Testis (tissue), 3 donors: Measurements from ENCODE around the gene KIF21B. TPM values are rescaled to one million over a fixed set of nuclear protein-coding genes. Genes with fewer than 3 reads are reported as not detected.

ENCODE experiments used
- DNase-seq: peaks from one replicate; pipeline ENCODE4 v3.0.0-alpha.2; 2019
- H3K27ac ChIP-seq, 2 donors: fragments of 200-600 bp; sonication (generic); one replicate each; pipeline ENCODE4 v1.5.1; 2019
- H3K27me3 ChIP-seq: fragments of 200-600 bp; sonication (generic); one replicate; pipeline ENCODE4 v1.5.1; 2019
- H3K36me3 ChIP-seq: fragments of 200-600 bp; sonication (generic); one replicate; pipeline ENCODE4 v1.5.1; 2017; ENCODE audit warnings: low read depth; ENCODE audit errors: missing control alignments
- H3K4me1 ChIP-seq: fragments of 200-600 bp; sonication (generic); one replicate; pipeline ENCODE4 v1.5.1; 2019
- H3K4me3 ChIP-seq, 2 donors: fragments of 200-600 bp; sonication (generic); one replicate each; pipeline ENCODE4 v1.5.1; 2017 to 2019
- H3K9me3 ChIP-seq: fragments of 200-600 bp; sonication (generic); one replicate; pipeline ENCODE4 v1.5.1; 2017
- POLR2A ChIP-seq: fragments of 450-650 bp; IDR thresholded peaks from one replicate; pipeline ENCODE4 v1.6.1; 2017; ENCODE audit warnings: antibody characterized with exemption, mild to moderate bottlenecking, moderate library complexity
- WGBS, 2 donors: methylation state at CpG; one replicate each; pipeline ENCODE4 v1.1.5; 2018; 5-methylcytosine and 5-hydroxymethylcytosine counted together
- intact Hi-C: fragments of 100-400 bp; cut with DNase I; formaldehyde crosslinking; loops from one replicate; pipeline ENCODE4 v1.15.1; 2023; ENCODE audit warnings: low total_unique reads
- polyA plus RNA-seq: library from polyadenylated mRNA; stranded (reverse); fragments of 350-450 nt; fragmentation: Illumina TruSeq; extraction: RNeasy Lipid Tissue Mini Kit (QIAGEN cat#74804); gene quantifications from one replicate; pipeline ENCODE4 v1.2.3, GENCODE V29; 2014; ENCODE audit warnings: low read depth, low replicate concordance; ENCODE audit not compliant: insufficient read depth
- total RNA-seq, 2 donors: library from RNA; depleted of rRNA; stranded (reverse); fragments of >200 nt; gene quantifications; one replicate each; pipeline ENCODE4 v1.2.3, GENCODE V29; 2016
- TF ChIP-seq, protein P1 (sequence below), 3 experiments: fragments of 450-650 bp in 2 of 3; fragments of 200-600 bp in 1 of 3; sonication (generic) in 1 of 3; IDR thresholded peaks; one replicate each; pipeline ENCODE4 v1.5.1; 2016 to 2019; ENCODE audit warnings: antibody characterized with exemption in 3 of 3, mild to moderate bottlenecking in 2 of 3, moderate library complexity in 1 of 3

The KIF21B gene
- total and polyA plus RNA-seq, 3 donors from 2014 or later, result 23.3 to 32.7 (median 32.3) TPM

DNA sequence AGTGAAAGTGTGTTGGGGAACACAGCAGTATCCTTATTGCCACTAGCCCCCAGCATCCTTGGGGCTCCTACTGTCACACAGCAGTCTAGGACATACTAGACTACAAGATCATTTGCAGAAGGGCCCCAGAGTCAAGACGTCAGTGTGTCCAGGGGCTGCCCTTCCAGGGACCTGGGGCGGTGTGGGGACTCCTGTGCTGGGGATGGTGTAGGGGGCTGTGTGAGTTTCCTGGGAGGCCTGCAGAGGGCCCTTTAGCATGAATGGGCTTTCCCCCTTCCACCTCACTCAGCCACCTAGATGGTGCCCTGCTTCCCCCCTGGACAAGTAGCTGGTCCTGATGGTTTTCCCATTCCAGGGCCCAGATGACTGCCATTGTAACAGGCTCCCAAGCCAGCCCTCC is 17.5 kb upstream of the KIF21B start:
- no peaks in the 10 kb centered on the region for H3K9me3 ChIP-seq
- intact Hi-C loops, result loop anchor here (5.0 kb wide), 1 partner anchor 64 kb away; no protein-coding TSS in a partner anchor
- 67 to 93% methylated on average over 1 to 2 of the region's 2 CpGs for WGBS, 2 donors
- H3K36me3 ChIP-seq, result no peaks in the 10 kb centered on the region
- no peak for DNase-seq
- peaks cover 4% of the 10 kb centered on the region for H3K4me1 ChIP-seq
- no peak for TF ChIP-seq POLR2A
- TF ChIP-seq, protein P1, sequence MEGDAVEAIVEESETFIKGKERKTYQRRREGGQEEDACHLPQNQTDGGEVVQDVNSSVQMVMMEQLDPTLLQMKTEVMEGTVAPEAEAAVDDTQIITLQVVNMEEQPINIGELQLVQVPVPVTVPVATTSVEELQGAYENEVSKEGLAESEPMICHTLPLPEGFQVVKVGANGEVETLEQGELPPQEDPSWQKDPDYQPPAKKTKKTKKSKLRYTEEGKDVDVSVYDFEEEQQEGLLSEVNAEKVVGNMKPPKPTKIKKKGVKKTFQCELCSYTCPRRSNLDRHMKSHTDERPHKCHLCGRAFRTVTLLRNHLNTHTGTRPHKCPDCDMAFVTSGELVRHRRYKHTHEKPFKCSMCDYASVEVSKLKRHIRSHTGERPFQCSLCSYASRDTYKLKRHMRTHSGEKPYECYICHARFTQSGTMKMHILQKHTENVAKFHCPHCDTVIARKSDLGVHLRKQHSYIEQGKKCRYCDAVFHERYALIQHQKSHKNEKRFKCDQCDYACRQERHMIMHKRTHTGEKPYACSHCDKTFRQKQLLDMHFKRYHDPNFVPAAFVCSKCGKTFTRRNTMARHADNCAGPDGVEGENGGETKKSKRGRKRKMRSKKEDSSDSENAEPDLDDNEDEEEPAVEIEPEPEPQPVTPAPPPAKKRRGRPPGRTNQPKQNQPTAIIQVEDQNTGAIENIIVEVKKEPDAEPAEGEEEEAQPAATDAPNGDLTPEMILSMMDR (IDR thresholded peaks at IDR 0.05), result no peak
- H3K4me3 ChIP-seq, result no peak overlapping the region
- H3K27me3 ChIP-seq, result no peaks in the 10 kb centered on the region
- no peak overlapping the region for H3K27ac ChIP-seq

DNA sequence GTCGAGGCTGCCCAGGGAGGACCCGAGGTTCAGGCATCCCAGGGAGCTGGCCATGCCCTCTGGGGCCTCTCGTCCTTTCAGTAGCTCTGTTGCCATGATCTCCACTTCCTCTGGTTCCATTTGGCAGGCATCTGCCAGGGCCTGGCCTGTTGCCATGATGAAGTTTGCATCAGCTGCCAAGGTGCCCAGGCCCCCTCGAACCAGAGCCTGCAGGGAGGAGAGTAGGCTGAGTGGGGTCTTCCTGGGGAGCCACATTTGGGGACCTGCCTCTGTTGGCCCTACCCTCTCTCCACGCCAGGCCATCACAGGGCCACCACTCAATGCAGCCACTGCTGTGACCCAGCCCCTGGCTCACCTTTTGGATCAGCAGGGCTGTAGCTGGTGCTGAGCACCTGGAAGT is 16.4 kb upstream of the KIF21B start:
- H3K9me3 ChIP-seq, result no peaks in the 10 kb centered on the region
- intact Hi-C loops, result loop anchor here (5.0 kb wide), 1 partner anchor 63 kb away; no protein-coding TSS in a partner anchor
- H3K4me3 ChIP-seq, result no peak overlapping the region
- WGBS, 2 donors, result 87 to 91% methylated on average over 4 to 5 of the region's 5 CpGs
- no peaks in the 10 kb centered on the region for H3K27me3 ChIP-seq
- no peak overlapping the region for H3K27ac ChIP-seq
- TF ChIP-seq POLR2A, result no peak
- TF ChIP-seq, protein P1 (IDR thresholded peaks at IDR 0.05), result no peak
- no peaks in the 10 kb centered on the region for H3K36me3 ChIP-seq
- no peak for DNase-seq
- H3K4me1 ChIP-seq, result peaks cover 4% of the 10 kb centered on the region

DNA sequence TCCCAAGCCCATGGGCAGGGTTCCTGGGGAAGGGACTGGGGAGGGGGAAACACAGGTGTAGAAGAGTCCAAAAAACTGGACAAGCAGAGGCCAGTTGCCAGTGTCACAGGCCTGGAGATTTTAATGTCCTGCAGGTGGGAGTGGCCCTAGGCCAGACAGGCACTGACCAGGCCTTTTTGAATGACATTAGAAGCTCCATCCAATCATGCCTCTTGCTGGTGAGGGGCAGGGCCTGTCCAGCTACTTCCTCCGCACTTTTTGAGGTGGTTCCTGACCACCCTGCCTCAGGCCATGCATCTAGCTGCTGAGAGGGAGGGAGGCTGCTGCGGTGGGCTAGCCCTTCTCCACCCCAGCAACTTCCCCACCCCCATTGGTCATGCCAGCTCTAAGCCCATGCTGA is 15.9 kb upstream of the KIF21B start:
- intact Hi-C loops, result no loop called here

DNA sequence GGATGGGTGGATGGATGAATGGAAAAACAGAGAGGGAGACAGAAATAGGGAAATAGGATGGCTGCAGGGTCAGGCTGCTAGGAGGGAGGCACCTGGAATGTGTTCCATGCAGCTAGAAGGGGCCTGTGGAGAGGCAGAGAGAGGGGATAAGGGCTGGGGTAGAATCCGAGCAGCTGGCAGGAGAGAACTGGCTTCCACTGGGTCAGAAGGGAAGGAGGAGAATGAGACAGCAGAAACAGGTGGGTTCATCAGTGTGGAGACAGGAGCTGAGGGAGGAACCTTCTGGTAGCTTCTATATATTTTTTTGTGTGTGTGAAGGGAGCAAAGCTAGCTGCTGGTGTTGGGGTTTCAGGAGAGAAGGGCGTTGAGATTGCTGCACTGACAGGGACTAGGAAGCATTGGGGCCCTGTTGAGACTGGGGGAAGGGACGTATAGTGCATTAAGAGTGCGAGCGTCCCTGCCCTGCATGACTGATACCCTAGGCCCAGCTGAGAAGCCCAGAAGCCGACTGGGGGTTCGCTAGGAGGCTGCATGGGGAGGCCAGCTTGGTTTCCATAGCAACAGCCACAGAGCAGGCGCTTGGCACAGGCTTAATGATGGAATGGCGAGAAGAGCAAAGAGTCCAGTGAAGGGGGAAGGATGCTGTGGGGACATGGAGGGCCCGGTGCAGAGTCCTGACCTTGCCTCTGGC is 14.8 kb upstream of the KIF21B start:
- DNase-seq, result no peak
- H3K9me3 ChIP-seq, result no peaks in the 10 kb centered on the region
- no peaks in the 10 kb centered on the region for H3K36me3 ChIP-seq
- no peak for TF ChIP-seq POLR2A
- TF ChIP-seq, protein P1 (IDR thresholded peaks at IDR 0.05), result no peak
- no peaks in the 10 kb centered on the region for H3K27me3 ChIP-seq
- intact Hi-C loops, result no loop called here
- H3K4me1 ChIP-seq, result peaks cover 4% of the 10 kb centered on the region
- WGBS, 2 donors, result 87 to 92% methylated on average over 10 of the region's 10 CpGs
- H3K27ac ChIP-seq, result no peak overlapping the region
- no peak overlapping the region for H3K4me3 ChIP-seq

More for the DNA sequence above, 15.9 kb upstream of the KIF21B start:
- 88 to 95% methylated on average over 2 of the region's 2 CpGs for WGBS, 2 donors
- Histone ChIP-seq H3K4me1 (peaks cover 4% of the 10 kb centered on the region), H3K9me3 (no peaks in the 10 kb centered on the region), H3K27me3 (no peaks in the 10 kb centered on the region), H3K27ac (no peak overlapping the region), H3K36me3 (no peaks in the 10 kb centered on the region), H3K4me3 (no peak overlapping the region)
- no peak for TF ChIP-seq POLR2A
- TF ChIP-seq, protein P1 (IDR thresholded peaks at IDR 0.05), result no peak
- DNase-seq, result no peak
